Prostate gland (tissue), 2 donors: ENCODE data around the gene CTAGE1.
"Not testable (repeated sequence)": the region's sequence is repeated elsewhere in the genome, so short reads cannot be mapped to it uniquely, and the experiment has no call there.

Experiments used
- CTCF ChIP-seq, 4 experiments: fragments of 200-600 bp in 2 of 4; fragments of 450-650 bp in 2 of 4; sonication (generic) in 2 of 4; IDR thresholded peaks; 1 replicate in 3 of 4; 2 replicates in 1 of 4; pipeline ENCODE4 v1.5.1; 2016 to 2019; ENCODE audit warnings: antibody characterized with exemption in 4 of 4, mild to moderate bottlenecking in 2 of 4, moderate library complexity in 2 of 4
- POLR2A ChIP-seq: fragments of 450-650 bp; IDR thresholded peaks from one replicate; pipeline ENCODE4 v1.6.1; 2016; ENCODE audit warnings: antibody characterized with exemption, mild to moderate bottlenecking

DNA sequence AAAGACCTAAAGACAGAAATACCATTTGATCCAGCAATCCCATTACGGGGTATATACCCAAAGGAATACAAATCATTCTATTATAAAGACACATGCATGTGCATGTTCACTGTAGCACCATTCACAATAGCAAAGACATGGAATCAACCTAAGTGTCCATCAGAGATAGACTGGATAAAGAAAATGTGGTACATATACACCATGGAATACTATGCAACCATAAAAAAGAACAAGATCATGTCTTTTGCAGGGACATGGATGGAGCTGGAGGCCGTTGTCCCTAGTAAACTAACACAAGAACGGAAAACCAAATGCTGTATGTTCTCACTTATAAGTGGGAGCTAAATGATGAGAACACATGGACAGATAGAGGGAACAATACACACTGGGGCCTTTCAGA, 33.1 kb upstream of the CTAGE1 start:
- TF ChIP-seq POLR2A; CTCF (IDR thresholded peaks at IDR 0.05): not testable (repeated sequence)
